Panc1 (cell line): ENCODE data around the gene SPRY2. TPM values are rescaled to one million over a fixed set of nuclear protein-coding genes. Genes with fewer than 3 reads are reported as not detected.

Source experiments
- ATAC-seq: fragments of 200-7000 bp; cut with Tn5 transposase; 2 replicates; pipeline ENCODE4 v1.9.1; 2020; ENCODE audit warnings: mild to moderate bottlenecking, moderate library complexity
- BruUV-seq: library from RNA; stranded (reverse); fragments of 400-500 nt; replicated peaks from 2 replicates; lab custom pipeline; 2021; lab: Mats Ljungman, UMichigan
- CTCF ChIA-PET: fragments of 300-600 bp; sonication (Branson Sonifier 250); formaldehyde crosslinking; loops from one replicate; lab custom pipeline; 2022; ENCODE audit warnings: antibody characterized with exemption; lab: Charles Lee
- POLR2A ChIA-PET: fragments of 300-600 bp; sonication (Branson Sonifier 250); formaldehyde crosslinking; loops from one replicate; lab custom pipeline; 2022; ENCODE audit warnings: antibody characterized with exemption; lab: Charles Lee
- DNase-seq: peaks from one replicate; pipeline ENCODE4 v3.0.0-alpha.2; 2010; ENCODE audit warnings: low read depth, low spot score
- H3K27ac ChIP-seq: 2 replicates; pipeline ENCODE4 v1.5.1; 2011; ENCODE audit warnings: mild to moderate bottlenecking, low read length, inconsistent platforms
- H3K27me3 ChIP-seq: fragments of 200-500 bp; sonication (Bioruptor generic); 2 replicates; pipeline ENCODE4 v1.6.0; 2014; ENCODE audit warnings: low read length, inconsistent platforms; ENCODE audit not compliant: control insufficient read depth, insufficient read depth
- H3K36me3 ChIP-seq: fragments of 200-500 bp; sonication (Bioruptor generic); 2 replicates; pipeline ENCODE4 v1.5.1; 2014; ENCODE audit warnings: inconsistent platforms, mild to moderate bottlenecking, low read length, moderate library complexity; ENCODE audit not compliant: control insufficient read depth, insufficient read depth
- H3K4me1 ChIP-seq: 2 replicates; pipeline ENCODE4 v1.5.1; 2011; ENCODE audit warnings: inconsistent platforms, mild to moderate bottlenecking, low read length, moderate library complexity; ENCODE audit not compliant: control insufficient read depth, insufficient read depth
- H3K4me3 ChIP-seq, 2 experiments: 2 replicates each; pipeline ENCODE4 v1.5.1; 2011 to 2012; ENCODE audit warnings: low read depth in 2 of 2, low read length in 2 of 2, mild to moderate bottlenecking in 2 of 2, inconsistent platforms in 1 of 2, moderate library complexity in 1 of 2
- H3K9me3 ChIP-seq: fragments of 200-500 bp; sonication (Bioruptor generic); 2 replicates; pipeline ENCODE4 v1.5.1; 2014; ENCODE audit warnings: low read depth, mild to moderate bottlenecking, inconsistent platforms, low read length, moderate library complexity; ENCODE audit not compliant: control insufficient read depth, insufficient read depth
- POLR2AphosphoS5 ChIP-seq: IDR thresholded peaks from 2 replicates; pipeline ENCODE4 v1.6.1; 2012; ENCODE audit warnings: mild to moderate bottlenecking, low read depth, low read length, moderate library complexity
- SIN3A ChIP-seq: IDR thresholded peaks from 2 replicates; pipeline ENCODE4 v1.6.1; 2012; ENCODE audit warnings: low read depth, mild to moderate bottlenecking, low read length, moderate library complexity, borderline replicate concordance; ENCODE audit not compliant: insufficient read depth
- TCF7L2 ChIP-seq: IDR thresholded peaks from 2 replicates; pipeline ENCODE4 v1.6.1; 2011; ENCODE audit warnings: mild to moderate bottlenecking, low read depth, low read length, inconsistent platforms
- in situ Hi-C: cut with HindIII; loops from 2 replicates; pipeline ENCODE4 v1.10.0; 2016; ENCODE audit warnings: low sequenced_read_pairs, low pct_unique_long_range_greater_than_20kb
- intact Hi-C: fragments of 100-400 bp; cut with micrococcal nuclease; formaldehyde crosslinking; loops from one replicate; pipeline ENCODE4 v1.10.0; 2022; ENCODE audit not compliant: unreplicated experiment
- total RNA-seq: library from RNA; stranded (reverse); gene quantifications from one replicate; pipeline ENCODE4 v1.2.1, GENCODE V29; 2021; ENCODE audit not compliant: unreplicated experiment
- TF ChIP-seq, protein P1 (sequence below), 2 experiments: IDR thresholded peaks; 2 replicates each; pipeline ENCODE4 v1.6.1; 2011 to 2012; ENCODE audit warnings: low read depth in 2 of 2, control low read depth in 1 of 2, low read length in 1 of 2, mild to moderate bottlenecking in 1 of 2, moderate library complexity in 1 of 2; ENCODE audit not compliant: insufficient read depth in 1 of 2
- TF ChIP-seq, protein P2 (sequence below): fragments of 450-650 bp; IDR thresholded peaks from 2 replicates; pipeline ENCODE4 v1.5.1; 2017; ENCODE audit warnings: mild to moderate bottlenecking

The SPRY2 gene
- total RNA-seq, 1 experiment from 2014 or later: 18.2 TPM

DNA sequence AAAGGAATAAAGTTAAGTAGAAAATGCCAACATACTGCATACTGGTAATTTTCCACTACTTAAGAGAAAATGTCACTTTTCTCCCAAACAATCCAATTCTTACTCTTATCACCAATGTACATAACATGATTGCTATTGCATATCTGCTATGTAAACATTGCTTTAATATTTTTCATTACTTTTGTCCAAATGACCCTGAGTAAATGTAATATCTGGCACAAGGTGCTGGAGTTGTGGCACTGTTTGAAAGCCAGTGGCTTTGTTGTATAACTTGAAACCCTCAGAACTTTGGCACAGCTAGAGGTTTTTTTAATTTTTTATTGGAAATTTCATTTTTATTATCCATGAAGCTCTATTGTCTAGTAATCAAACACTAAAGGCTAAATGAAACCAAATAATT is 45.7 kb upstream of the SPRY2 start:
- Histone ChIP-seq H3K27ac (no peak overlapping the region), H3K9me3 (no peaks in the 10 kb centered on the region), H3K4me3 (no peak overlapping the region), H3K4me1 (no peaks in the 10 kb centered on the region), H3K27me3 (no peaks in the 10 kb centered on the region), H3K36me3 (no peaks in the 10 kb centered on the region)
- CTCF ChIA-PET: no interaction called here
- no peak for DNase-seq
- no peak for ATAC-seq
- in situ Hi-C loops: no loop called here
- no TSS peak for BruUV-seq
- TF ChIP-seq POLR2AphosphoS5 (no peak), TCF7L2 (no peak), SIN3A (no peak)
- TF ChIP-seq, protein P1, sequence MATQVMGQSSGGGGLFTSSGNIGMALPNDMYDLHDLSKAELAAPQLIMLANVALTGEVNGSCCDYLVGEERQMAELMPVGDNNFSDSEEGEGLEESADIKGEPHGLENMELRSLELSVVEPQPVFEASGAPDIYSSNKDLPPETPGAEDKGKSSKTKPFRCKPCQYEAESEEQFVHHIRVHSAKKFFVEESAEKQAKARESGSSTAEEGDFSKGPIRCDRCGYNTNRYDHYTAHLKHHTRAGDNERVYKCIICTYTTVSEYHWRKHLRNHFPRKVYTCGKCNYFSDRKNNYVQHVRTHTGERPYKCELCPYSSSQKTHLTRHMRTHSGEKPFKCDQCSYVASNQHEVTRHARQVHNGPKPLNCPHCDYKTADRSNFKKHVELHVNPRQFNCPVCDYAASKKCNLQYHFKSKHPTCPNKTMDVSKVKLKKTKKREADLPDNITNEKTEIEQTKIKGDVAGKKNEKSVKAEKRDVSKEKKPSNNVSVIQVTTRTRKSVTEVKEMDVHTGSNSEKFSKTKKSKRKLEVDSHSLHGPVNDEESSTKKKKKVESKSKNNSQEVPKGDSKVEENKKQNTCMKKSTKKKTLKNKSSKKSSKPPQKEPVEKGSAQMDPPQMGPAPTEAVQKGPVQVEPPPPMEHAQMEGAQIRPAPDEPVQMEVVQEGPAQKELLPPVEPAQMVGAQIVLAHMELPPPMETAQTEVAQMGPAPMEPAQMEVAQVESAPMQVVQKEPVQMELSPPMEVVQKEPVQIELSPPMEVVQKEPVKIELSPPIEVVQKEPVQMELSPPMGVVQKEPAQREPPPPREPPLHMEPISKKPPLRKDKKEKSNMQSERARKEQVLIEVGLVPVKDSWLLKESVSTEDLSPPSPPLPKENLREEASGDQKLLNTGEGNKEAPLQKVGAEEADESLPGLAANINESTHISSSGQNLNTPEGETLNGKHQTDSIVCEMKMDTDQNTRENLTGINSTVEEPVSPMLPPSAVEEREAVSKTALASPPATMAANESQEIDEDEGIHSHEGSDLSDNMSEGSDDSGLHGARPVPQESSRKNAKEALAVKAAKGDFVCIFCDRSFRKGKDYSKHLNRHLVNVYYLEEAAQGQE (IDR thresholded peaks at IDR 0.05; ENCODE audit: insufficient read depth in 1 of 2, low read depth in 2 of 2, low read length in 1 of 2): no peak
- TF ChIP-seq, protein P2, sequence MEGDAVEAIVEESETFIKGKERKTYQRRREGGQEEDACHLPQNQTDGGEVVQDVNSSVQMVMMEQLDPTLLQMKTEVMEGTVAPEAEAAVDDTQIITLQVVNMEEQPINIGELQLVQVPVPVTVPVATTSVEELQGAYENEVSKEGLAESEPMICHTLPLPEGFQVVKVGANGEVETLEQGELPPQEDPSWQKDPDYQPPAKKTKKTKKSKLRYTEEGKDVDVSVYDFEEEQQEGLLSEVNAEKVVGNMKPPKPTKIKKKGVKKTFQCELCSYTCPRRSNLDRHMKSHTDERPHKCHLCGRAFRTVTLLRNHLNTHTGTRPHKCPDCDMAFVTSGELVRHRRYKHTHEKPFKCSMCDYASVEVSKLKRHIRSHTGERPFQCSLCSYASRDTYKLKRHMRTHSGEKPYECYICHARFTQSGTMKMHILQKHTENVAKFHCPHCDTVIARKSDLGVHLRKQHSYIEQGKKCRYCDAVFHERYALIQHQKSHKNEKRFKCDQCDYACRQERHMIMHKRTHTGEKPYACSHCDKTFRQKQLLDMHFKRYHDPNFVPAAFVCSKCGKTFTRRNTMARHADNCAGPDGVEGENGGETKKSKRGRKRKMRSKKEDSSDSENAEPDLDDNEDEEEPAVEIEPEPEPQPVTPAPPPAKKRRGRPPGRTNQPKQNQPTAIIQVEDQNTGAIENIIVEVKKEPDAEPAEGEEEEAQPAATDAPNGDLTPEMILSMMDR: no peak
- POLR2A ChIA-PET: no interaction called here
- intact Hi-C loops: no loop called here

DNA sequence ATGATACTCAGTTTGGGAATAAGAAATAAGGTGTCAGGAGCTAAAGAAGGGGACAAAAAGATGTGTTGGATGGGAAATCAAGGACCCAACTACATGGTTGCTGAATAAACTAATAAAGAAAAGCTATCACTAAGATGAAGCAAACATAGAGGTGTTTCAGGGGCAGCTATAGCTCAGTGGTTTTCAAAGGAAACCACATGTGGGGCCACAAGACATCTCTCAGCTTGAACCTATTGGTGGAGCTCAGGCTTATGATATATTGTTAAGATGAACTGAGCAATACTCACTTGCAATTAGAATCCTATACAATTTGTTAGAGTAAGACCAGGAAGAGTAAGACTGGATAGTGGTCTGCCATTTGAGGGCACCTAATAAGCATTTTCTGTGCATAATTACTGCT is 45.1 kb upstream of the SPRY2 start:
- CTCF ChIA-PET: no interaction called here
- no peaks in the 10 kb centered on the region for H3K4me1 ChIP-seq
- DNase-seq: no peak
- no TSS peak for BruUV-seq
- ATAC-seq: no peak
- no peak overlapping the region for H3K4me3 ChIP-seq
- no peaks in the 10 kb centered on the region for H3K9me3 ChIP-seq
- H3K27me3 ChIP-seq: no peaks in the 10 kb centered on the region
- H3K27ac ChIP-seq: no peak overlapping the region
- no peaks in the 10 kb centered on the region for H3K36me3 ChIP-seq
- intact Hi-C loops: no loop called here
- in situ Hi-C loops: no loop called here
- POLR2A ChIA-PET: no interaction called here
- TF ChIP-seq, protein P2: no peak

DNA sequence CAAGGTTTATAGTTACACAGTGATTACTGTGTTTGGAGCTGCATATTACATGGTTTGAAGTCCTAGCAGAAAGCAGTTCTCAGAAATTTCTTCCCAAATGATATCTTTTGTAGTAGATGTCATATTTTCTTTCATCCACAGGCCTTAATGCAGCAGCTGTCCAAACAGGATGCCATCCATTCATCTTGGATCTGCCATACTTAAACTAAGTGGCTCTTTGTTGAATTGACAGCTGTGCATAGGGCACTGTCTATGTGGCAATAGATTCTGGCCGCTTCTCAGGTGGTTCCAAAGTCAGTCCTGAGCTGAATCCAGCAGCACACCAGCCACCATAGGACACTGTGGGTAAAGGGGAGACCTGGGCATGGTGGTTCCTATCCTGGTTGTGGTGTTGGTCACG is 41.6 kb upstream of the SPRY2 start:
- TF ChIP-seq, protein P2: no peak

More for the DNA sequence above, 41.6 kb upstream of the SPRY2 start:
- DNase-seq: no peak
- no peak overlapping the region for H3K4me3 ChIP-seq
- ChIA-PET CTCF (no interaction called here), POLR2A (no interaction called here)
- no peaks in the 10 kb centered on the region for H3K27me3 ChIP-seq
- ATAC-seq: no peak
- H3K4me1 ChIP-seq: no peaks in the 10 kb centered on the region
- in situ Hi-C loops (no loop called here), intact Hi-C loops (no loop called here)
- no TSS peak for BruUV-seq
- no peak overlapping the region for H3K27ac ChIP-seq
- no peaks in the 10 kb centered on the region for H3K36me3 ChIP-seq
- no peaks in the 10 kb centered on the region for H3K9me3 ChIP-seq
